ENCODE measurements around the gene GARIN5A. TPM values are rescaled to one million over a fixed set of nuclear protein-coding genes. Genes with fewer than 3 reads are reported as not detected.

The GARIN5A gene
- total RNA-seq (1 to 10 TPM; 1.4 to 2.6 (median 1.9) TPM), polyA plus RNA-seq (1 to 10 TPM; 2.1 to 2.3 TPM)

GRCh38 chr19:50476224-50476906 is at the start of gene GARIN5A, which contains the start of gene EMC10:
Gene GARIN5A (minus strand): TSS chr19:50476848. CDS start chr19:50476388, 460 bp downstream.
Gene EMC10 (plus strand): TSS chr19:50476507. CDS start chr19:50476545, 38 bp downstream.
- TF ChIP-seq CTCF (IDR thresholded peaks at IDR 0.05): no peak
- FAIRE-seq: no peak
- intact Hi-C loops (cut with DNase I): no loop called here
- peak; percentile 90 to 98 (median 95) for DNase-seq
- Histone ChIP-seq H3K36me3 (peaks cover 0 to 18% (median 15%) of the 10 kb centered on the region in 3 donors), H3K27ac (peak within 1 kb of the TSS; percentile 58 to 82 (median 70)), H3K4me3 (peak within 1 kb of the TSS; percentile 70 to 99 (median 82)), H3K9me3 (no peaks in the 10 kb centered on the region), H3K27me3 (no peaks in the 10 kb centered on the region), H3K4me1 (peaks cover 0 to 11% (median 0%) of the 10 kb centered on the region in 3 donors)
- 1 to 2% methylated on average over 58 of the region's 58 CpGs for WGBS, 2 donors
- peak; percentile 94 to 99 (median 96) for ATAC-seq

DNA sequence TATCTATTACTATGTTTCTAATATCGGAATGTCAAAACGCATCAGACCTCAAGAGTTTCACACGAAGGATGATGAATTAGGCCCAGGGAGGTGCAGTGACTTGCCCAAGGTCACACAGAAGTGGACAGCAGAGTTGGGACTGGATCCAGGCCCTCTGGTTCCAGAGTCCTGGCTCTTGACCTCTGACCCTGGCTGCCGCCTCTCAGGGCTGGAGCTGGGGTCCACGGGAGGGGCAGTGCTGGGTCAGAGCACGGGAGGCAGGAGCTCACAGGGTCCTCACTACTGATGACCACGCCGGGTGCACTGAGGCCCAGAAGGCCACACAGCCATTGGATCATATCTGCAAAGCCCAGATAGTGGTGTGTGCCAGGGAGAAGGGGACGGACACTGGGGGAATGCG is 46.2 kb upstream of the GARIN5A start:
- Histone ChIP-seq H3K36me3 (no peaks in the 10 kb centered on the region), H3K27me3 (no peaks in the 10 kb centered on the region), H3K9me3 (no peaks in the 10 kb centered on the region), H3K4me3 (no peak overlapping the region), H3K27ac (no peak overlapping the region), H3K4me1 (no peaks in the 10 kb centered on the region)
- intact Hi-C loops (cut with DNase I): no loop called here
- ATAC-seq (no peak), FAIRE-seq (no peak), DNase-seq (no peak)
- TF ChIP-seq CTCF (IDR thresholded peaks at IDR 0.05): no peak
- 70 to 74% methylated on average over 10 of the region's 10 CpGs for WGBS, 2 donors

GRCh38 chr19:50520822-50521465 is 44.3 kb upstream of the GARIN5A start:
- no peaks in the 10 kb centered on the region for H3K4me1 ChIP-seq
- no peaks in the 10 kb centered on the region for H3K27me3 ChIP-seq
- no peak overlapping the region for H3K27ac ChIP-seq
- intact Hi-C loops (cut with DNase I): no loop called here
- TF ChIP-seq CTCF (IDR thresholded peaks at IDR 0.05): no peak
- H3K9me3 ChIP-seq: no peaks in the 10 kb centered on the region
- DNase-seq (no peak), ATAC-seq (no peak), FAIRE-seq (no peak)
- WGBS, 2 donors: 66 to 78% methylated on average over 17 of the region's 17 CpGs
- H3K4me3 ChIP-seq: no peak overlapping the region
- H3K36me3 ChIP-seq: no peaks in the 10 kb centered on the region

DNA sequence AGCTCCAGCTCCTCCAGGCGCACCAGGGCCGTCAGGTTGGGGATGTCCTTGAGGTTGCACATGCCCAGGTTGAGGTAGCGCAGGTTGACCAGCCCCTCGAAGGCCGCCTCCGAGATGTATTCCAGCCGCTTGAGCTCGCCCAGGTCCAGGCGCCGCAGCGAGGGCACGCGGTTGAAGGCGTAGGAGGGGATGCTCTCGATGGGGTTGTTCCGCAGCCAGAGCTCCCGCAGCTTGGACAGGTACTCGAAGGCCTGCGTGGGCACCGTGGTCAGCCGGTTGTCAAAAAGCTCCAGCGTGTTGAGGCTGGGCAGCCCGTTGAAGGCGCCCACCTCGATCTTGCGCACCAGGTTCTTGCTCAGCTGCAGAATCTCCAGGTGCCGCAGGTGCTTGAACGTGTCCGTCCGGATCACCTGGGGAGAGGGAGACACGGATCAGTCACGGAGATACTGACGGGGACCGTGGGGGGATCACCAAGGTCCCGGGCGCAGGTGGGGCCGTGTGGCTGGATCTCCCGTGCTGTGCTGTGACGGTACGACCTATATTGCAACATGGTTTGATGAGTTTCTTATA is 42.4 kb upstream of the GARIN5A start:
- 89 to 92% methylated on average over 40 of the region's 40 CpGs for WGBS, 2 donors
- Histone ChIP-seq H3K36me3 (no peaks in the 10 kb centered on the region), H3K4me1 (no peaks in the 10 kb centered on the region), H3K27ac (no peak overlapping the region), H3K27me3 (no peaks in the 10 kb centered on the region), H3K9me3 (no peaks in the 10 kb centered on the region), H3K4me3 (no peak overlapping the region)
- ATAC-seq (no peak), FAIRE-seq (no peak), DNase-seq (peak in 1 of 6 donors; percentile 68)
- TF ChIP-seq CTCF (IDR thresholded peaks at IDR 0.05): no peak
- intact Hi-C loops (cut with DNase I): no loop called here

All from pancreas (tissue), 10 donors.